Ecto neural progenitor cell (in vitro differentiated cells): ENCODE measurements around the gene BRWD1.

Source experiments
- DNase-seq: peaks from one replicate; pipeline ENCODE4 v3.0.0-alpha.2; 2018; ENCODE audit warnings: low spot score

Gene BRWD1

GRCh38 chr21:39327727-39328126 lies 14.3 kb upstream of the BRWD1 start:
- DNase-seq, result no peak

GRCh38 chr21:39326607-39327307 lies 13.3 kb upstream of the BRWD1 start:
- no peak for DNase-seq

- no peak for DNase-seq
These were observed 12.0 kb upstream of the BRWD1 start for GRCh38 chr21:39325458-39325857.

DNA sequence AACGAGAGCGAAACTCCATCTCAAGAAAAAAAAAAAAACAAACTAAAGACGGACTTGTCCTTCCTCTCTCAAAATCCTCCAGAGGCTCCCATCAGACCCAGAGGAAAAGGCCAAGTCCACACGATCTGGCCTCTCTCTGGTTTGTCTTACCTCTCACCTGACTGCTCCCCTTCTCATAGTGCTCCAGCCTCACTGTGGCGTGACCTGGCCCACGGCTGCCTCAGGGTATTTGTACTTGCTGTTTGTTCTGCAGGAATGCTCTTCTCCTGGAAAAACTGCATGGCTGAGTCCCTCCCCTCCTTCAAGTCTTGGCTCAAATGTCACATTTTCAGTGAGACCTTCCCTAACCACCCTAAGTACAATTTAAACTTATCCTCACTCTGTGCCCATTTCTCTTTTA lies 8.0 kb upstream of the BRWD1 start:
- DNase-seq, result no peak

DNA sequence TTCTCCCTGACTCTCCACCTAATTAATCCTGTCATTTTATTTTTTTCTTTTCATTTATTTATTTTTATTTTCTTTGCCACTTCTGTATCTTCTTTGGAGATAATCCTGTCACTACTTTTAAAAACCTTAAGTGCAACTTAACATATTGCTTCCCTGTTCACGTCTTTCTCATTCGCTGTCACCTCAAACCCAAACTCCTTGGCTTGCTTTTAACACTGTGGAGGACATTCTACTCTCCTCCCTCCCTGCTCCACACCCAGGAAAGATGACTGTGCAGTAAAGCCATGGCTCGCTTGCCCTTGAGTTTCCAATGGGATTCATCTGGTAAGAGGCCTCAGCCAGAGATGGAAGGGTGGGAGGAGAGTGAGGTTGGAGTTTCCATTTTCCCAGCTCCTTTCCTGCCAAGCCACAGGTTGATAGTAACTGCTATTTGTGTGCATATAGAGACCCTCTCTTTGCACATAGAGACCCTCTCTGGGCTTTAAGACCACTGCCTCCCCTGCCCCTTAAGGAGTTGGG lies 6.4 kb upstream of the BRWD1 start:
- DNase-seq, result no peak

- no peak for DNase-seq
These were observed 5.9 kb upstream of the BRWD1 start for GRCh38 chr21:39319251-39319756.

- no peak for DNase-seq
These were observed 4.9 kb upstream of the BRWD1 start for GRCh38 chr21:39318091-39318959.

- DNase-seq, result no peak
These were observed 4.0 kb upstream of the BRWD1 start for GRCh38 chr21:39317134-39318090.

DNA sequence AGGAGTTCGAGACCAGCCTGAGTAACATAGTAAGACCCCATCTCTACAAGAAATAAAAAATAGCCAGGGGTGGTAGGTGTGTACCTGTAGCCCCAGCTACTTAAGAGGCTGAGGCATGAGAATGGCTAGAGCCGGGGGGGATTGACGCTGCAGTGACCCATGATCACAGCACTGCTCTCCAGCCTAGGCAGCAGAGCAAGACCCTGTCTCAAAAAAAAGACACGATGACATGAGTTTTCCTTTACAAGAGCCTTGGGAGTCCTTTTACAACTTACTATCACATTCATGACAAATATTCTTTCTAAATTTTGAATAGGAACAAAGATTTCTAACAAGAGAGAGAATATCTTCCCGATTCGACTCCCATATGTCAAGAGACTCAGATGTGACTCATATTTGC lies 3.3 kb upstream of the BRWD1 start:
- no peak for DNase-seq

GRCh38 chr21:39315603-39316445 lies 2.4 kb upstream of the BRWD1 start:
- DNase-seq, result no peak

DNA sequence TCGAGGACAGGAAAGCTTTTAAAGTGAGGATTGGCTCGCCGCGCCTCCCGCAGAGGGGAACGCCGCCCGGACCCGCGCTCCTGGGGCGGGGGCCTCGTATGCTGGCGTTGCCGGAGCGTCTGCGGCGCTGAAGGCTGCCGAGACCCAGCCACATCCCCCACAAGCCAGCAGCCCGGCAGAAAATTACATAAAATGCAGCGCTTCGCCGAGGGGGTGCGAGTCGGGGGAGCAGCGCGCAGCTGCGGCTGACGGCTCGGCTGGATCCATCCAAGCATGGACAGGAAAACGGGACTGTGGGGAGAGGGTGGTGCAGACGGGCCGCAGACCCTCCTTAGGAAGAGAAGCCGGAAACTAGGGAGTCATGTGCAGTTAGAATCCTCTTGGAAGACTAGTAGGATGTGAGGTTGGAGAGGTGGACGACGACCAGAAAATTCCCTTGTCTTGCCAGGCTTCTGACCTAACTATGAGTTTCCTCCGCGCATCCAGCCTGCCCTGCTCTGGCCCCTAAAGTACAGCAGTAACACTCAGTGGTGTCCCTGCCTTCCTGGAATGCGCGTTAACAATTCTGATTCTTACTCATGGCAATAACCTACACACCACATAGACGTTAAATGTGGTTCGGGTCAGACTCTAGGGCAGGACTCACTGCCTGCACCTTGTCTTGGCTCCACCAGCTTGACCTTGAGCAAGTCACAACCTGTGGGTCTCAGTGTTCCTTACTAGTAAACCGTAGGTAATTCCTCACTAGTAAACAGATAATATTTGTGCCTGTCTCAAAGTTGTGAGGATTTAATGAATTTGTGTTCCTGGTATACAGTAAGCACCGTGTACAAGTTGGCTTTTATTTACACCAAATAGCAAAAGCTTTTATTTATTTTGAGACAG lies 953 bp upstream of the BRWD1 start:
- no peak for DNase-seq

DNA sequence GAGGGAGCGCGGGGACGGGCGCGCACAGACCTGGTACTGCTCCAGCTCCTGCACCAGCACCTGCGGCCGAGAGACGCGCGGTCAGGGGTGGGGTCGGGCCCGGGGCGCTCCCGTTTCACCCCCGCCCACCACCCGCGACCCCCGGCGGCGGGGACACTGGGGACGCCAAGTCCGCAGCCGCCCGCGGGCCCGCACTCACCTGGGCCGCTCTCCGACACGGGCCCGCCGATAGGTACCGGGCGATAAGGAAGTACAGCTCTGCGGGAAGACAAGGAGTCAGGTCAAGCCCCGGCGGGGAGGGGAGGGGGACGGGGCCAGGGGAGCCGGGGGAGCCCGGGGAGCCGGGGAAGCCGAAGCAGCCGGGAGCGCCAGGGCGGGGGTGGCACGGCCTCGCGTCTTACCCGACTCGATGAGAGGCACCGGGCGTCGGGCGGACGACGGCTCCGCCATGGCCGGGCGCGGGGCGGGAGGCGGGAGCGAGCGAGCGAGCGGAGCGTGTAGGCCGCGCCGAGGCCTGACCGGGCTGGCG lies 326 bp downstream of the BRWD1 start:
- no peak for DNase-seq

GRCh38 chr21:39312112-39313041 lies 1.1 kb downstream of the BRWD1 start:
- peak; percentile 95 for DNase-seq

- no peak for DNase-seq
These were observed 2.3 kb downstream of the BRWD1 start for GRCh38 chr21:39311164-39311563.

DNA sequence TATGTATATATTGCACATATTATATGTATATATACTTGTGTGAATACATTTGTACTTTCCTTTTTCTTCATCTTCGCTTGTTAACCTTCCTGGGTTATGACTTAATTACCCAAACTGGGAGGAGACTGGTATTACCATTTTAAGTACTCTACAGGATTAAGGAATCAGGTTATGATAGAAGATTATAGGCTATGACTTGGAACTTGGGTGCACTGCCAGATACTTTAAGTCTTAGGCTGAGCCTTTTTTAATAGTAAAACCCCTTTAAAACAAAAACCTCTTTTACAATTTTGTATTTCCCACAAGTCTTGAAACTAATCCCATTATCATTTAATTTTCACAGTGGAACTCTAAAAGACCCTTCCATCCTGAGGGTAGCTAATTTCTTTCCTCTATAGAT lies 6.0 kb downstream of the BRWD1 start:
- no peak for DNase-seq

GRCh38 chr21:39300587-39300986 lies 12.8 kb downstream of the BRWD1 start:
- no peak for DNase-seq

DNA sequence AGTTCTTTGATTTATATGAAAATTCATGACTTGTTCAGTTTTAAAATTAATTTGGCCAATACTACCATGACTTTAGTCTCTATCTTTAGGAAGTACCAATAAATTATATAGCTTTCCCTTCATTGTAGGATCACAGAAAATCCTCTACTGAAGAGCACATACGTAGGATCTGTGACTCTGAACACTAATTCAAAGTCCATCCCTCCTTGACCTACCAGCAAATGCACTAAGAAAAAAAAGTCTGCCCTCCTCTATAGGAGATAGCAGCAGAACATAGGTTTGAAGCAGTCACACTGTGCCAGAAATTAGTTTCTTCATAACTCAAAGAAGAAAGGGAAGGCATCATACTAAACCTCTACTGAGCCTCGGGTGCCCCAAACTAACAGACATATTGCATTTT lies 16.5 kb downstream of the BRWD1 start:
- DNase-seq, result no peak

DNA sequence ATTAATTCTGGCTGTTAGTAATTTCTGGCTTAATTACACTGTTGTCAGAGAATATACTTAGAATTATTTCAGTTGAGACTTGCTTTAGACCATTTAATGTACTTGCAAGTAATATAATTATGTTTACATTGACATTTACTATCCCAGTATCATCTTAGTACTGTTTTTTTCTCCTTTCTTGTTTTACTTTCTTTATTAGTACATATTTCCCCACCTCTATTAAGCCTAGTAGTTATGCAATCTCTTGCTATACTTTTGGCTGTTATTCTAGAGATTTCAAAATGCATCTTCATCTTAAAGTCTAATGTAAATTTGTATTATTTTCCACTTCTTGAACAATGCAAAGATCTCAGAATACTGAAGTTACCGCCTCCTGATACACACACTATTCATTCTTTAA lies 24.4 kb downstream of the BRWD1 start:
- no peak for DNase-seq

GRCh38 chr21:39282911-39283310 lies 30.5 kb downstream of the BRWD1 start:
- DNase-seq, result no peak
